ENCODE measurements around the gene TRPC5OS. TPM values are rescaled to one million over a fixed set of nuclear protein-coding genes. Genes with fewer than 3 reads are reported as not detected.

The TRPC5OS gene
- total RNA-seq, 2 donors from 2014 or later: not detected

GRCh38 chrX:111892375-111892774 is 16.4 kb downstream of the TRPC5OS start:
- no peak for DNase-seq
- Histone ChIP-seq H3K9ac (ENCODE audit: extremely low read depth, low read length, poor library complexity, severe bottlenecking) (no peak overlapping the region), H3K4me1 (ENCODE audit: control insufficient read depth, insufficient read depth, low read length) (no peaks in the 10 kb centered on the region), H3K27ac (ENCODE audit: low read depth, low read length) (no peak overlapping the region), H3K9me3 (ENCODE audit: control insufficient read depth, low read length) (no peaks in the 10 kb centered on the region), H3K4me3 (ENCODE audit: low read length) (no peak overlapping the region), H3K36me3 (ENCODE audit: control insufficient read depth, insufficient read depth, low read length) (no peaks in the 10 kb centered on the region), H3K27me3 (ENCODE audit: control insufficient read depth, insufficient read depth, low read length, poor library complexity, severe bottlenecking) (no peaks in the 10 kb centered on the region)
- Mint-ChIP-seq H3K4me3 (no peak overlapping the region), H3K9me3 (no peaks in the 10 kb centered on the region), H3K4me1 (peaks cover 3% of the 10 kb centered on the region), H3K27ac (no peak overlapping the region), H3K27me3 (ENCODE audit: insufficient read depth) (no peaks in the 10 kb centered on the region), H3K36me3 (ENCODE audit: low read depth) (no peaks in the 10 kb centered on the region)
- TF ChIP-seq CTCF (conservative IDR thresholded peaks at IDR 0.05): no peak
- 83 to 100% methylated on average over 1 to 2 of the region's 2 CpGs for WGBS, 2 experiments (ENCODE audit: insufficient coverage in 1 of 2, insufficient read length in 1 of 2)

GRCh38 chrX:111896148-111896547 is 20.2 kb downstream of the TRPC5OS start:
- no peak overlapping the region for H3K27ac Mint-ChIP-seq
- no peak overlapping the region for H3K27ac ChIP-seq (ENCODE audit: low read depth, low read length)
- no peaks in the 10 kb centered on the region for H3K27me3 Mint-ChIP-seq (ENCODE audit: insufficient read depth)
- no peaks in the 10 kb centered on the region for H3K9me3 ChIP-seq (ENCODE audit: control insufficient read depth, low read length)
- no peaks in the 10 kb centered on the region for H3K36me3 ChIP-seq (ENCODE audit: control insufficient read depth, insufficient read depth, low read length)
- TF ChIP-seq CTCF (conservative IDR thresholded peaks at IDR 0.05): no peak
- H3K4me3 Mint-ChIP-seq: no peak overlapping the region
- no peaks in the 10 kb centered on the region for H3K27me3 ChIP-seq (ENCODE audit: control insufficient read depth, insufficient read depth, low read length, poor library complexity, severe bottlenecking)
- H3K9me3 Mint-ChIP-seq: no peaks in the 10 kb centered on the region
- no peak overlapping the region for H3K4me3 ChIP-seq (ENCODE audit: low read length)
- H3K4me1 ChIP-seq (ENCODE audit: control insufficient read depth, insufficient read depth, low read length): no peaks in the 10 kb centered on the region
- 86% methylated on average over 4 of the region's 7 CpGs; no CpG with 5 or more reads in 1 of the 2 experiments for WGBS, 2 experiments (ENCODE audit: insufficient coverage in 1 of 2, insufficient read length in 1 of 2)
- H3K4me1 Mint-ChIP-seq: peaks cover 3% of the 10 kb centered on the region
- DNase-seq: no peak
- no peaks in the 10 kb centered on the region for H3K36me3 Mint-ChIP-seq (ENCODE audit: low read depth)
- H3K9ac ChIP-seq (ENCODE audit: extremely low read depth, low read length, poor library complexity, severe bottlenecking): no peak overlapping the region

- Mint-ChIP-seq H3K9me3 (no peaks in the 10 kb centered on the region), H3K36me3 (ENCODE audit: low read depth) (no peaks in the 10 kb centered on the region), H3K27me3 (ENCODE audit: insufficient read depth) (no peaks in the 10 kb centered on the region), H3K4me1 (peaks cover 5% of the 10 kb centered on the region), H3K4me3 (no peak overlapping the region), H3K27ac (peak overlapping the region; percentile 50)
- WGBS, 2 experiments (ENCODE audit: insufficient coverage in 1 of 2, insufficient read length in 1 of 2): 33 to 80% methylated on average over 1 to 6 of the region's 7 CpGs
- H3K27ac ChIP-seq (ENCODE audit: low read depth, low read length): no peak overlapping the region
- no peaks in the 10 kb centered on the region for H3K4me1 ChIP-seq (ENCODE audit: control insufficient read depth, insufficient read depth, low read length)
- H3K9ac ChIP-seq (ENCODE audit: extremely low read depth, low read length, poor library complexity, severe bottlenecking): no peak overlapping the region
- DNase-seq: peak; percentile 59
- TF ChIP-seq CTCF (conservative IDR thresholded peaks at IDR 0.05): no peak
- no peaks in the 10 kb centered on the region for H3K27me3 ChIP-seq (ENCODE audit: control insufficient read depth, insufficient read depth, low read length, poor library complexity, severe bottlenecking)
- H3K4me3 ChIP-seq (ENCODE audit: low read length): no peak overlapping the region
- H3K9me3 ChIP-seq (ENCODE audit: control insufficient read depth, low read length): no peaks in the 10 kb centered on the region
- no peaks in the 10 kb centered on the region for H3K36me3 ChIP-seq (ENCODE audit: control insufficient read depth, insufficient read depth, low read length)
These were observed 38.6 kb downstream of the TRPC5OS start for GRCh38 chrX:111914398-111915090.
